Pancreas (tissue), 10 donors: ENCODE data around the gene WFDC9. TPM values are rescaled to one million over a fixed set of nuclear protein-coding genes. Genes with fewer than 3 reads are reported as not detected.
"Not testable (repeated sequence)": the region's sequence is repeated elsewhere in the genome, so short reads cannot be mapped to it uniquely, and the experiment has no call there.

ENCODE experiments used
- ATAC-seq, 4 donors: fragments of 200-7000 bp; cut with Tn5 transposase; one replicate each; pipeline versions ENCODE4 v1.8.0 to v1.9.1; 2020; ENCODE audit warnings: mild to moderate bottlenecking in 4 of 4, moderate library complexity in 4 of 4
- DNase-seq, 6 donors: peaks; one replicate each; pipeline ENCODE4 v3.0.0-alpha.2; 2020
- FAIRE-seq: peaks from 2 replicates; lab custom pipeline; 2012; peaks lifted over from hg19 to GRCh38; lab: Jason Lieb, UNC
- H3K27ac ChIP-seq, 4 donors: fragments of 200-600 bp; sonication (generic); 1 replicate in 3 of 4; 2 replicates in 1 of 4; pipeline versions ENCODE4 v1.5.0 to v1.8.0; 2020
- H3K27me3 ChIP-seq, 4 donors: fragments of 200-600 bp; one replicate each; pipeline ENCODE4 v1.8.0; 2021
- H3K36me3 ChIP-seq, 3 donors: fragments of 200-600 bp; sonication (generic) in 1 of 3; one replicate each; pipeline versions ENCODE4 v1.5.0 to v1.8.0; 2020 to 2021
- H3K4me1 ChIP-seq, 3 donors: fragments of 200-600 bp; one replicate each; pipeline ENCODE4 v1.8.0; 2021
- H3K4me3 ChIP-seq, 4 donors: fragments of 200-600 bp; sonication (generic) in 2 of 4; one replicate each; pipeline versions ENCODE4 v1.5.0 to v1.8.0; 2020 to 2021
- H3K9me3 ChIP-seq, 4 donors: fragments of 200-600 bp; one replicate each; pipeline ENCODE4 v1.8.0; 2021
- CTCF ChIP-seq, 4 donors: fragments of 200-600 bp; sonication (generic) in 3 of 4; IDR thresholded peaks; one replicate each; pipeline versions ENCODE4 v1.5.0 to v1.8.0; 2021; ENCODE audit warnings: antibody characterized with exemption in 4 of 4
- WGBS, 2 donors: extraction: QIAGEN DNeasy Blood & Tissue Kit; methylation state at CpG; one replicate each; pipeline ENCODE4 v1.1.7; 2013; 5-methylcytosine and 5-hydroxymethylcytosine counted together
- intact Hi-C, 3 donors: fragments of 100-400 bp; cut with DNase I; formaldehyde crosslinking; loops; one replicate each; pipeline versions ENCODE4 v1.11.1 to v1.14.2; 2022
- polyA plus RNA-seq, 2 donors: library from polyadenylated mRNA; stranded (reverse); fragments of 200-250 nt; gene quantifications; one replicate each; pipeline ENCODE4 v1.2.3, GENCODE V29; 2013
- total RNA-seq, 6 donors: library from RNA; stranded (reverse); fragmentation: NEBNext Ultra II Directional in 4 of 6; extraction: Animal tissue kit (Norgen Biotek cat#: 25700) in 4 of 6; gene quantifications; one replicate each; pipeline versions ENCODE4 v1.2.1 to v1.2.4, GENCODE V29; 2021 to 2023
- donor health status: healthy with polysubstance abuse.
- donor health status: DM: no; HTN: no; CAD: no; lungs with moderate emphysema.
- donor health status: DM: no; HTN: no; CAD: no.
- donor health status: control.
- donor health status: control.
- donor health status: Bipolar disorder and iron deficiency.
- donor health status: DM: yes; HTN: yes; CAD: no.
- donor health status: DM: no; HTN: no; CAD: no.
- donor health status: DM: no; HTN: no; CAD: no.
- donor health status: DM: yes; HTN: yes; CAD: no.

WFDC9 gene
- total and polyA plus RNA-seq, 8 donors, result not detected

DNA sequence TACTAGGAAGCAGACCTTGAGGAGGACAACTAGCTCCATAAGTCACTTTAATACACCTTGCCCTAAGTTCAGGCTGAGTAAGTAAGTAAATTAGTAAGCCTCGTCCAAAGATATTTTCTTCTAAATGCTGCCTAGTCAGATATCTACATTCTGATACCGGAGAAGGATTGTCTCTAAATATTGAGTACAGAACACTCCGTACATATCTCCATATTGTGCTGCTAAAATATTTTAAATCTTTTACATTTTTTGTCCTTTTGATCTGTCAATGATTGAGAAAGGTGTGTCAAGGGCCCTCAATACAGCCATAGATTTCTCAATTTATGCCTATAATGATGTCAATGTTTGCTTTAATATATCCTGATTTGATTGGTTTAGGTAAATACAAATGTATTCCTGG lies 55.2 kb downstream of the WFDC9 start:
- 69 to 86% methylated on average over 3 of the region's 3 CpGs for WGBS, 2 donors
- no peaks in the 10 kb centered on the region for H3K27me3 ChIP-seq
- FAIRE-seq (no peak), DNase-seq (no peak), ATAC-seq (no peak)
- intact Hi-C loops, result no loop called here
- no peak overlapping the region for H3K4me3 ChIP-seq
- H3K4me1 ChIP-seq, result no peaks in the 10 kb centered on the region
- H3K27ac ChIP-seq, result no peak overlapping the region
- H3K9me3 ChIP-seq, result no peaks in the 10 kb centered on the region
- no peaks in the 10 kb centered on the region for H3K36me3 ChIP-seq
- TF ChIP-seq CTCF (IDR thresholded peaks at IDR 0.05), result no peak

GRCh38 chr20:45569650-45570049 lies 61.4 kb downstream of the WFDC9 start:
- H3K27me3 ChIP-seq, intact Hi-C loops, H3K27ac ChIP-seq, ATAC-seq, H3K9me3 ChIP-seq, FAIRE-seq, H3K36me3 ChIP-seq, DNase-seq, H3K4me3 ChIP-seq, H3K4me1 ChIP-seq: not testable (repeated sequence)
- WGBS, 2 donors, result 55 to 77% methylated on average over 1 of the region's 1 CpG

- no peak for TF ChIP-seq CTCF (IDR thresholded peaks at IDR 0.05)
- WGBS, 2 donors, result 63 to 71% methylated on average over 2 of the region's 2 CpGs
- no peaks in the 10 kb centered on the region for H3K27me3 ChIP-seq
- FAIRE-seq (no peak), ATAC-seq (no peak), DNase-seq (no peak)
- no peak overlapping the region for H3K27ac ChIP-seq
- H3K36me3 ChIP-seq, result no peaks in the 10 kb centered on the region
- no peaks in the 10 kb centered on the region for H3K9me3 ChIP-seq
- H3K4me1 ChIP-seq, result no peaks in the 10 kb centered on the region
- intact Hi-C loops, result no loop called here
- no peak overlapping the region for H3K4me3 ChIP-seq
Measured at GRCh38 chr20:45564760-45565276, 66.3 kb downstream of the WFDC9 start.

Other genes starting within 250 kb of the WFDC9 start
- 10 to 100 TPM; 11.6 to 25.7 (median 17.9) TPM for gene DBNDD2, start 223.0 kb downstream of the WFDC9 start, total RNA-seq
- gene DBNDD2, start 223.0 kb downstream of the WFDC9 start, polyA plus RNA-seq, result 10 to 100 TPM; 21.2 to 31.0 TPM
- 10 to 100 TPM; 35.3 to 59.1 (median 46.2) TPM for gene PIGT, start 215.1 kb downstream of the WFDC9 start, total RNA-seq
- 10 to 100 TPM; 60.7 to 69.1 TPM for gene PIGT, start 215.1 kb downstream of the WFDC9 start, polyA plus RNA-seq
- gene WFDC2, start 161.5 kb downstream of the WFDC9 start, total RNA-seq, result 10 to 100 TPM in 3 of 6 donors, 1 to 10 TPM in 3; 5.0 to 49.5 (median 11.0) TPM
- 10 to 100 TPM; 16.7 to 21.4 TPM for gene WFDC2, start 161.5 kb downstream of the WFDC9 start, polyA plus RNA-seq
- not detected for gene SPINT3, start 115.7 kb downstream of the WFDC9 start, total RNA-seq
- not detected for gene SPINT3, start 115.7 kb downstream of the WFDC9 start, polyA plus RNA-seq
- not detected for gene WFDC6, start 91.8 kb downstream of the WFDC9 start, total RNA-seq
- gene WFDC6, start 91.8 kb downstream of the WFDC9 start, polyA plus RNA-seq, result not detected
- gene EPPIN, start 83.9 kb downstream of the WFDC9 start, total RNA-seq, result not detected
- gene EPPIN, start 83.9 kb downstream of the WFDC9 start, polyA plus RNA-seq, result not detected
- not detected for gene WFDC8, start 52.0 kb downstream of the WFDC9 start, total RNA-seq
- gene WFDC8, start 52.0 kb downstream of the WFDC9 start, polyA plus RNA-seq, result not detected
- gene WFDC10A, start 1.5 kb downstream of the WFDC9 start, total RNA-seq, result not detected
- gene WFDC10A, start 1.5 kb downstream of the WFDC9 start, polyA plus RNA-seq, result not detected
- gene WFDC11, start 39.0 kb upstream of the WFDC9 start, total RNA-seq, result not detected
- gene WFDC11, start 39.0 kb upstream of the WFDC9 start, polyA plus RNA-seq, result not detected
- gene WFDC13, start 70.8 kb upstream of the WFDC9 start, total RNA-seq, result not detected
- not detected for gene WFDC13, start 70.8 kb upstream of the WFDC9 start, polyA plus RNA-seq
- gene WFDC10B, start 73.7 kb upstream of the WFDC9 start, total RNA-seq, result not detected
- not detected for gene WFDC10B, start 73.7 kb upstream of the WFDC9 start, polyA plus RNA-seq
- gene SPINT4, start 91.1 kb upstream of the WFDC9 start, total RNA-seq, result not detected
- not detected for gene SPINT4, start 91.1 kb upstream of the WFDC9 start, polyA plus RNA-seq
- gene WFDC3, start 160.6 kb upstream of the WFDC9 start, total RNA-seq, result under 1 TPM in 4 of 6 donors, not detected in 2; 0.35 to 0.81 (median 0.48) TPM
- gene WFDC3, start 160.6 kb upstream of the WFDC9 start, polyA plus RNA-seq, result 1 to 10 TPM in 1 of 2 donors, under 1 TPM in 1; 0.95 to 1.8 TPM
- gene DNTTIP1, start 160.7 kb upstream of the WFDC9 start, total RNA-seq, result 10 to 100 TPM in 3 of 6 donors, 1 to 10 TPM in 3; 7.4 to 15.3 (median 8.9) TPM
- 10 to 100 TPM; 15.5 to 22.0 TPM for gene DNTTIP1, start 160.7 kb upstream of the WFDC9 start, polyA plus RNA-seq
- gene UBE2C, start 181.4 kb upstream of the WFDC9 start, total RNA-seq, result 1 to 10 TPM in 2 of 6 donors, under 1 TPM in 2, not detected in 2; 0.38 to 1.9 (median 1.4) TPM
- under 1 TPM; 0.31 to 0.61 TPM for gene UBE2C, start 181.4 kb upstream of the WFDC9 start, polyA plus RNA-seq
- gene TNNC2, start 196.0 kb upstream of the WFDC9 start, total RNA-seq, result not detected
- gene TNNC2, start 196.0 kb upstream of the WFDC9 start, polyA plus RNA-seq, result 1 to 10 TPM; 1.2 to 4.0 TPM
- gene SNX21, start 202.5 kb upstream of the WFDC9 start, total RNA-seq, result 1 to 10 TPM; 4.6 to 8.9 (median 5.9) TPM
- 10 to 100 TPM; 11.3 to 22.6 TPM for gene SNX21, start 202.5 kb upstream of the WFDC9 start, polyA plus RNA-seq
- 10 to 100 TPM in 2 of 6 donors, 1 to 10 TPM in 4; 7.0 to 14.0 (median 9.7) TPM for gene ACOT8, start 226.1 kb upstream of the WFDC9 start, total RNA-seq
- 10 to 100 TPM; 17.9 to 21.2 TPM for gene ACOT8, start 226.1 kb upstream of the WFDC9 start, polyA plus RNA-seq
- gene ZSWIM3, start 226.3 kb upstream of the WFDC9 start, total RNA-seq, result 1 to 10 TPM in 4 of 6 donors, under 1 TPM in 2; 0.46 to 2.2 (median 1.1) TPM
- gene ZSWIM3, start 226.3 kb upstream of the WFDC9 start, polyA plus RNA-seq, result 1 to 10 TPM; 1.4 to 1.9 TPM
- gene ZSWIM1, start 249.9 kb upstream of the WFDC9 start, total RNA-seq, result 1 to 10 TPM; 2.9 to 6.0 (median 4.0) TPM
- 1 to 10 TPM; 2.4 to 3.1 TPM for gene ZSWIM1, start 249.9 kb upstream of the WFDC9 start, polyA plus RNA-seq